HepG2 (cell line): Measurements from ENCODE around the gene TRIAP1. TPM values are rescaled to one million over a fixed set of nuclear protein-coding genes. Genes with fewer than 3 reads are reported as not detected.

ENCODE experiments used
- AGO2 ChIP-seq: fragments of 200-400 bp; formaldehyde crosslinking; optimal IDR thresholded peaks from 2 replicates; pipeline ENCODE3; 2017; ENCODE audit warnings: mild to moderate bottlenecking, low read depth, low read length, moderate library complexity
- CERS6 ChIP-seq: sonication (generic); formaldehyde crosslinking; IDR thresholded peaks from 2 replicates; pipeline ENCODE4 v1.5.0; 2020; ENCODE audit warnings: missing genetic modification reagents
- IRF9 ChIP-seq: sonication (generic); formaldehyde crosslinking; IDR thresholded peaks from 2 replicates; pipeline ENCODE4 v1.8.0; 2022; ENCODE audit warnings: missing genetic modification reagents, mild to moderate bottlenecking, borderline replicate concordance
- ISX ChIP-seq: sonication (generic); formaldehyde crosslinking; conservative IDR thresholded peaks from 2 replicates; pipeline ENCODE4 v1.5.0; 2020; ENCODE audit warnings: missing genetic modification reagents
- MNT ChIP-seq: fragments of 450-650 bp; IDR thresholded peaks from 2 replicates; pipeline ENCODE4 v1.6.1; 2016
- NFE2L1 ChIP-seq: sonication (generic); formaldehyde crosslinking; IDR thresholded peaks from 2 replicates; pipeline ENCODE4 v1.4.0; 2020; ENCODE audit warnings: missing genetic modification reagents, mild to moderate bottlenecking, borderline replicate concordance
- PHF21A ChIP-seq: sonication (generic); formaldehyde crosslinking; IDR thresholded peaks from 2 replicates; pipeline ENCODE4 v1.5.0; 2020; ENCODE audit warnings: mild to moderate bottlenecking, missing genetic modification reagents
- POLR2G ChIP-seq: fragments of 200-400 bp; formaldehyde crosslinking; IDR thresholded peaks from 2 replicates; pipeline ENCODE4 v1.6.1; 2018; ENCODE audit warnings: mild to moderate bottlenecking, low read depth, low read length, moderate library complexity
- RFXANK ChIP-seq: IDR thresholded peaks from 2 replicates; pipeline ENCODE4 v1.6.1; 2016
- SIX4 ChIP-seq: sonication (generic); formaldehyde crosslinking; IDR thresholded peaks from 2 replicates; pipeline ENCODE4 v1.4.0; 2020; ENCODE audit warnings: missing genetic modification reagents
- SNAPC2 ChIP-seq: sonication (generic); formaldehyde crosslinking; IDR thresholded peaks from 2 replicates; pipeline ENCODE4 v1.8.1; 2022; ENCODE audit warnings: mild to moderate bottlenecking, missing genetic modification reagents
- SP1 ChIP-seq, 2 experiments: fragments of 450-650 bp in 1 of 2; sonication (generic) in 1 of 2; formaldehyde crosslinking in 1 of 2; IDR thresholded peaks; 2 replicates each; pipeline versions ENCODE4 v1.4.0 to v1.6.1; 2016 to 2020; ENCODE audit warnings: missing genetic modification reagents in 1 of 2
- SRSF9 ChIP-seq: fragments of 200-400 bp; formaldehyde crosslinking; IDR thresholded peaks from 2 replicates; pipeline ENCODE4 v1.6.1; 2018; ENCODE audit warnings: borderline replicate concordance, mild to moderate bottlenecking, low read depth, low read length; ENCODE audit not compliant: insufficient read depth, poor library complexity, severe bottlenecking
- TEF ChIP-seq: sonication (generic); formaldehyde crosslinking; IDR thresholded peaks from 2 replicates; pipeline ENCODE4 v1.5.0; 2020; ENCODE audit warnings: missing genetic modification reagents
- ZBTB10 ChIP-seq: sonication (generic); formaldehyde crosslinking; IDR thresholded peaks from 2 replicates; pipeline ENCODE4 v1.4.0; 2020; ENCODE audit warnings: missing genetic modification reagents, borderline replicate concordance
- ZBTB3 ChIP-seq: sonication (generic); formaldehyde crosslinking; IDR thresholded peaks from 2 replicates; pipeline ENCODE4 v1.4.0; 2020; ENCODE audit warnings: low read depth, mild to moderate bottlenecking, moderate library complexity, missing genetic modification reagents, borderline replicate concordance
- ZNF121 ChIP-seq: sonication (generic); formaldehyde crosslinking; IDR thresholded peaks from 2 replicates; pipeline ENCODE4 v1.5.0; 2020; ENCODE audit warnings: mild to moderate bottlenecking, missing genetic modification reagents
- ZNF430 ChIP-seq: sonication (generic); formaldehyde crosslinking; IDR thresholded peaks from 2 replicates; pipeline ENCODE4 v1.9.0; 2021; ENCODE audit warnings: mild to moderate bottlenecking, missing genetic modification reagents
- ZNF792 ChIP-seq: IDR thresholded peaks from 2 replicates; pipeline ENCODE4 v1.6.1; 2016
- polyA plus RNA-seq, 8 experiments: library from polyadenylated mRNA; depleted of rRNA in 3 of 8; stranded (reverse) in 7 of 8; unstranded in 1 of 8; fragments of >200 nt; fragmentation: Illumina TruSeq in 4 of 8; extraction: Trizol in 4 of 8; gene quantifications; 2 replicates each; pipeline versions ENCODE4 v1.2.1 to v1.2.3, GENCODE V29; 2011 to 2016; ENCODE audit warnings: low read depth in 4 of 8, missing spikeins in 1 of 8, mixed read lengths in 1 of 8; ENCODE audit not compliant: insufficient read depth in 1 of 8
- total RNA-seq, 5 experiments: library from RNA; depleted of rRNA; stranded (reverse); fragments of >200 nt; fragmentation: Illumina TruSeq; extraction: Trizol; gene quantifications; 2 replicates each; pipeline ENCODE4 v1.2.3, GENCODE V29; 2016; ENCODE audit warnings: low read depth in 1 of 5

The TRIAP1 gene
- total and polyA plus RNA-seq, 2 of the 13 experiments (the other 11 are each of a cell fraction or from before 2014, with no cell fraction given), result 55.0 to 117 TPM

- TF ChIP-seq ZNF121 (CRISPR knock-in tag), result no peak
- TF ChIP-seq ZNF430 (CRISPR knock-in tag), result peak; percentile 97
- TF ChIP-seq SNAPC2 (CRISPR knock-in tag), result no peak
- peak; percentile 67 for TF ChIP-seq PHF21A
- TF ChIP-seq NFE2L1 (CRISPR knock-in tag), result no peak
- TF ChIP-seq ZNF792 (CRISPR knock-in tag), result 0 out of 2 replicates have a peak, but pooled peaks have one; percentile 26
- no peak for TF ChIP-seq MNT
- TF ChIP-seq ZBTB3 (CRISPR knock-in tag), result no peak
- TF ChIP-seq SIX4, result no peak
- no peak for TF ChIP-seq ZBTB10 (CRISPR knock-in tag)
- TF ChIP-seq TEF (CRISPR knock-in tag), result peak; percentile 68; the same call in 1 of the 2 replicates
- peak; percentile 29; the same call in 1 of the 2 replicates for TF ChIP-seq IRF9 (CRISPR knock-in tag)
- no peak for TF ChIP-seq SRSF9
- no peak for TF ChIP-seq ISX (CRISPR knock-in tag)
- no peak for TF ChIP-seq RFXANK (CRISPR knock-in tag)
- no peak for TF ChIP-seq CERS6
- peak; percentile 91 for TF ChIP-seq POLR2G
- TF ChIP-seq SP1 (IDR thresholded peaks at IDR 0.05), result no peak
- TF ChIP-seq SP1 (CRISPR knock-in tag; IDR thresholded peaks at IDR 0.05), result peak; percentile 48; the same call in 1 of the 2 replicates
- no peak for TF ChIP-seq AGO2
Measured at GRCh38 chr12:120469450-120470149, 23.4 kb upstream of the TRIAP1 start, which contains the start of gene SRSF9 (continued).
